Cardiac muscle cell (in vitro differentiated cells and primary cell): Measurements from ENCODE around the gene PPP1R12A. TPM values are rescaled to one million over a fixed set of nuclear protein-coding genes. Genes with fewer than 3 reads are reported as not detected.
A peak's percentile ranks its signal among the peaks of the same experiment; 100 is the strongest.

Experiments used
- DNase-seq, 2 donors: peaks; one replicate each; pipeline versions ENCODE4 v3.0.0 to v3.0.0-alpha.2; 2010 to 2017; ENCODE audit warnings: low read depth in 1 of 2, low spot score in 1 of 2
- H3K27ac ChIP-seq: fragments of 200-600 bp; sonication (generic); 2 replicates; pipeline ENCODE4 v1.5.1; 2016
- H3K27me3 ChIP-seq: fragments of 200-600 bp; sonication (generic); 2 replicates; pipeline ENCODE4 v1.6.0; 2016; ENCODE audit warnings: control low read depth
- H3K36me3 ChIP-seq: fragments of 200-600 bp; sonication (generic); 2 replicates; pipeline ENCODE4 v1.5.1; 2016; ENCODE audit warnings: control low read depth
- H3K4me1 ChIP-seq: fragments of 200-600 bp; sonication (generic); 2 replicates; pipeline ENCODE4 v1.8.1; 2017; ENCODE audit warnings: low read depth, mild to moderate bottlenecking, mixed run types
- H3K4me3 ChIP-seq: fragments of 200-600 bp; sonication (generic); 2 replicates; pipeline ENCODE4 v1.5.1; 2016; ENCODE audit warnings: mild to moderate bottlenecking
- H3K9me3 ChIP-seq: fragments of 200-600 bp; sonication (generic); 2 replicates; pipeline ENCODE4 v1.5.1; 2017; ENCODE audit warnings: low read depth, mild to moderate bottlenecking, control low read depth
- polyA plus RNA-seq: library from polyadenylated mRNA; unstranded; fragments of >200 nt; fragmentation: Nextera tagmentation; extraction: Ambion mirVana; gene quantifications from 2 replicates; pipeline ENCODE4 v1.2.1, GENCODE V29; 2016
- total RNA-seq: library from RNA; depleted of rRNA; stranded (reverse); fragments of >200 nt; gene quantifications from 2 replicates; pipeline ENCODE4 v1.2.3, GENCODE V29; 2016
- TF ChIP-seq, protein P1 (sequence below): IDR thresholded peaks from 2 replicates; pipeline ENCODE4 v1.5.1; 2012; ENCODE audit warnings: low read depth, mild to moderate bottlenecking, low read length

The PPP1R12A gene
- total and polyA plus RNA-seq, 2 experiments from 2014 or later: 194 to 208 TPM

DNA sequence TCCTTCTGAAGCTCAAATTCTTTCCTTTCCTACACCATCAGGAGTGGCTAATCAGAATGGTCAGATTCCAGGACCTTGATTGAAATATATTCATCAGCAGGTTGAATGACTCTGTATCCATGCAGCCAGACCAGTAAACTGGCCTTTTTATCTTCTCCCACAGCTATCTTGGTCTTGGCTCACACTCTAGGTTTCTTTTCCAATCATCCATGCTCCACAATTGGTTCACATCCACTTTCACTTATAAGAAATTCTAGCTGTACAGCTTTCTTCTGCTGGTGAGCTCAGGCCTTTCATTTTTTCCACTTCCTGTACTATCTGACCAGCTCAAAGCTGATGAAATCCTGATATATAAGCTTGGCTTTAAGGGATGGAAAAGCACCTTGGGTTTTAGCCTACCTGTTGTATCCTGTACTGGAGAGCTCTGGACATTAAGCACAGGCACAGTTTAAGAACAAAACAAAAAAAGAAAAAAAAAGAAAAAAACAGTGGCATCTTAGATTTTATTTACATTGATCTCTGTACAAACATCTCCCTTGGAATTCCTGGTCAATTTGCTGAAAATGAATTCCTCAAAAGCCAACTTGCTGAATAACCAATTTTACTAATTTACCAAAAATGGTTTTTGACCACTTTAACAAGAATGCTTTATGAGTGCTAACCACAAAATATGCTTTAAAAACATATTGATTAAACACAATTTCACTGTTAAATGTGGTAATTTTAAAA, 152.6 kb downstream of the PPP1R12A start:
- no peaks in the 10 kb centered on the region for H3K9me3 ChIP-seq

DNA sequence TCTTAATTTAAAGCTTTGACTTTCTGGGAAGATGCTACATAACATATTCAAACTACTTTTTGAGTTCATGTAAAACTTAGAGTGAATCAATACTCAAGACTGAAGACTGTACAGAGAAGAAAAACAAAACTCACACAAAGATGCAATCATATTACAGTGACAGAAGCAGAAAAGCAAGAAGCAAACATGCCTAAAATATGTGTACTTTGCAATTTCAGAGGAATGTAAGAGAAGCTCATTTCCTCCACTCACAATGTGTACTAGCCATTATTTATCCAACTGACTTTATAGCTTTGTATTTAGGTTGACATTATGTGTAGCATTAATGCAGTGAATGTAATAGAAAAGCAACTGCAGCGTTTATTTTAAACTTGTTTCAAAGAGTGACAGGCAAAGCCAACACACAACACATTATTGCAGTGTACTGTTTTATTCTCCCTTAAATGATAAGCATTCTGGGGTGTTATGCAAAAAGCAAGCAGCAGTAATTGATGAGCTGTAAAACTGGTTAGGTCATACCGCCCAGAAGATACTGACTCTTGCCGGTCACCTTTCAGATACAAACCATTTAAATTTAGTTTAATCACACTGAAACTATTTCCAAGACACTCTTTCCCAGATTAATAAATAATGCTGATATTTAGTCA, 156.0 kb downstream of the PPP1R12A start:
- TF ChIP-seq, protein P1, sequence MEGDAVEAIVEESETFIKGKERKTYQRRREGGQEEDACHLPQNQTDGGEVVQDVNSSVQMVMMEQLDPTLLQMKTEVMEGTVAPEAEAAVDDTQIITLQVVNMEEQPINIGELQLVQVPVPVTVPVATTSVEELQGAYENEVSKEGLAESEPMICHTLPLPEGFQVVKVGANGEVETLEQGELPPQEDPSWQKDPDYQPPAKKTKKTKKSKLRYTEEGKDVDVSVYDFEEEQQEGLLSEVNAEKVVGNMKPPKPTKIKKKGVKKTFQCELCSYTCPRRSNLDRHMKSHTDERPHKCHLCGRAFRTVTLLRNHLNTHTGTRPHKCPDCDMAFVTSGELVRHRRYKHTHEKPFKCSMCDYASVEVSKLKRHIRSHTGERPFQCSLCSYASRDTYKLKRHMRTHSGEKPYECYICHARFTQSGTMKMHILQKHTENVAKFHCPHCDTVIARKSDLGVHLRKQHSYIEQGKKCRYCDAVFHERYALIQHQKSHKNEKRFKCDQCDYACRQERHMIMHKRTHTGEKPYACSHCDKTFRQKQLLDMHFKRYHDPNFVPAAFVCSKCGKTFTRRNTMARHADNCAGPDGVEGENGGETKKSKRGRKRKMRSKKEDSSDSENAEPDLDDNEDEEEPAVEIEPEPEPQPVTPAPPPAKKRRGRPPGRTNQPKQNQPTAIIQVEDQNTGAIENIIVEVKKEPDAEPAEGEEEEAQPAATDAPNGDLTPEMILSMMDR: no peak
- no peak overlapping the region for H3K4me3 ChIP-seq
- peaks cover 39% of the 10 kb centered on the region for H3K36me3 ChIP-seq

More for the DNA sequence above, 152.6 kb downstream of the PPP1R12A start:
- peak in 1 of 2 donors; percentile 71 for DNase-seq
- Histone ChIP-seq H3K36me3 (peaks cover 47% of the 10 kb centered on the region), H3K4me3 (no peak overlapping the region), H3K27ac (peak overlapping the region; percentile 39), H3K27me3 (no peaks in the 10 kb centered on the region), H3K4me1 (no peaks in the 10 kb centered on the region)
- TF ChIP-seq, protein P1: no peak

DNA sequence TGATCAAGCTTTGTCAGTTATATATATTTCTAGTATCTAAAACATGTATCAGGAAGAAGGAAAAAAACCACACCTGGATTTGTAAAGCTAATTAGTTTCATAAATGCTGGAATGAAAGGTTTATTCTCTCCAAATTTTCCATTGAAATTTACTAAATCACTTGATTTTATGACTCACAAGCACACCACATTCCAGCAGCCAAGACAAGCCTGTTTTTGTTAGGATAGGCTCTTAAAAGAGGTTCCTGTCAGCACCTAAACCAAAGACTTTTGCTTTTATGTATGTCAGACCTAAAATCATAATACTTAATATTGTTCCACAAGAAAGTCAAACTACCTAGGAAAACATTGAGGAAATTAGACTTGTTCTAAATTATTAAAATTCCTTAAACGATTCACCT, 158.8 kb downstream of the PPP1R12A start:
- TF ChIP-seq, protein P1: no peak
- DNase-seq: peak in 1 of 2 donors; percentile 70
- H3K4me1 ChIP-seq: no peaks in the 10 kb centered on the region
- peak overlapping the region; percentile 24 for H3K27ac ChIP-seq
- H3K4me3 ChIP-seq: no peak overlapping the region
- no peaks in the 10 kb centered on the region for H3K27me3 ChIP-seq
- H3K9me3 ChIP-seq: no peaks in the 10 kb centered on the region
- H3K36me3 ChIP-seq: peaks cover 39% of the 10 kb centered on the region

More for the DNA sequence above, 156.0 kb downstream of the PPP1R12A start:
- H3K9me3 ChIP-seq: no peaks in the 10 kb centered on the region
- H3K4me1 ChIP-seq: no peaks in the 10 kb centered on the region
- H3K27ac ChIP-seq: peak overlapping the region; percentile 26
- H3K27me3 ChIP-seq: no peaks in the 10 kb centered on the region
- no peak for DNase-seq

DNA sequence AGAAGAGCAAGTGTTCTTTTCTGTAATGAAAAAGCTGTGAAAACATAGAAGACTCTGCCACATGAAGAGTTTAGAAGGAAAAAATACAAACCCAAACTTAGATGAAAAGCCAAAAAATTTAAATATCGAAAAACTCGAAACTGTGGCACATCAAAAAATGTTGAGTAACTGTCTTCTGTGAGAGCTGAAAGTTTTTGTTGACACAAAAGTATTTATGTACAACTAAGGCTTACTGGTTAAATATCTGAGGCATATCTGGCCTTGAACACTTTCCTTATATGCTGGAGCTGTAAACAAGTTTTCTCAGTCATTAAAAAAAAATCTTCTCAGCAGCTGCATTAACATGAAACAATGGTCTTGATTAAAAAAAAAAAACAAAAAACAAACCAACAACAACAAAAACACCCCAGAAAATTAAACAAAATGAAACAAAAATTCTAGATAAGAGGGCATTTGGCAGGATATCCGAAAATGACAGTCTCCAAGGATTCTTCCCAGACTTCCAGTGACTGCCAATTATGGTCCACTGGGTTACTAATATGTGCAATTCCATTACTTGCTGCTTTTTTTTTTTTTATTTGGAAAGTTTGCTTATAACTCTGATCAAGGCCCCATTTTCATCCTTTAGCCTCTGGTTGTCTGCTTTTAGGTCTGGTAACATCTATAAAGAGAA, 159.4 kb downstream of the PPP1R12A start:
- peak in 1 of 2 donors; percentile 13 for DNase-seq
- Histone ChIP-seq H3K9me3 (no peaks in the 10 kb centered on the region), H3K27me3 (no peaks in the 10 kb centered on the region), H3K4me3 (no peak overlapping the region), H3K27ac (no peak overlapping the region), H3K36me3 (peaks cover 33% of the 10 kb centered on the region), H3K4me1 (no peaks in the 10 kb centered on the region)
- TF ChIP-seq, protein P1: no peak

DNA sequence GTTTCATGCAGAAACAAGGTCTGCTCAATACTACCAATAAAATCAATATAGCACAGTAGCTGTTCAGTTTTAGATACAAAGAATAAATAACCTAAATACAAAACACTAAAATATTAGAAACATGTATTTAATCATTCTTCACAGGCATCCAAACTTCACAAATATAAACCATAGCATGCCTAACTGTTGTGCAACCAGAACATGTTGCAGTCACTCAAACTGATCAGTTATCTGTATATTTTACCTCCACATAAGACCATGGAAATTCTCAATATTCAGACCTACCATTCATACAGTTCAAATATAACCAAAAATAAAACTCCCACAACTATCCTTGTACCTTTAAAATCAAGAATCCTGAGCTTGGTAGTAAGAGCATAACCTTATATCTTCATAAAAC, 161.0 kb downstream of the PPP1R12A start:
- Histone ChIP-seq H3K27me3 (no peaks in the 10 kb centered on the region), H3K9me3 (no peaks in the 10 kb centered on the region), H3K27ac (no peak overlapping the region), H3K36me3 (peaks cover 25% of the 10 kb centered on the region), H3K4me1 (no peaks in the 10 kb centered on the region), H3K4me3 (no peak overlapping the region)
- TF ChIP-seq, protein P1: no peak
- no peak for DNase-seq
